Femur (tissue), 1 donor: ENCODE measurements around the gene CHST11.
A peak's percentile ranks its signal among the peaks of the same experiment; 100 is the strongest.

Experiments
- DNase-seq: peaks from one replicate; pipeline ENCODE4 v3.0.0-alpha.2; 2017

CHST11 gene

DNA sequence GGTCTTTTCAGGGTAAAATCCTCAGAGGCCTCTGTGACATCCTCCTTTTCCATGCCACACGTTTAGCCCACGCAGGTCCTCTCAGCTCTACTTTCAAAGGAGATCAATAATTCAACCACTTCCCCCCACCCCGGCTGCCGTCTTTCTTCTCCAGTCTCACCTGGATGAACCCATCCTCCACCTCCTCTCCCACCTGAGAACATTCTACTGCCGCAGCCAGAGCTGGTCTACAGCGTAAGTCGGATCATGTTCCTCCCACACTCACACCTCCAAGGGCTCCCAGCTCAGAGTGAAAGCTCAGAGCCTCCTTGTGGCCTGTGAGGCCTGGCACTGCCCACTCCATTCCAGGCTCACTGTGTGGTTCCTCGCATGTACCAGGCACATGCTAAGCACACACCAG, 246.6 kb downstream of the CHST11 start:
- DNase-seq, result no peak

DNA sequence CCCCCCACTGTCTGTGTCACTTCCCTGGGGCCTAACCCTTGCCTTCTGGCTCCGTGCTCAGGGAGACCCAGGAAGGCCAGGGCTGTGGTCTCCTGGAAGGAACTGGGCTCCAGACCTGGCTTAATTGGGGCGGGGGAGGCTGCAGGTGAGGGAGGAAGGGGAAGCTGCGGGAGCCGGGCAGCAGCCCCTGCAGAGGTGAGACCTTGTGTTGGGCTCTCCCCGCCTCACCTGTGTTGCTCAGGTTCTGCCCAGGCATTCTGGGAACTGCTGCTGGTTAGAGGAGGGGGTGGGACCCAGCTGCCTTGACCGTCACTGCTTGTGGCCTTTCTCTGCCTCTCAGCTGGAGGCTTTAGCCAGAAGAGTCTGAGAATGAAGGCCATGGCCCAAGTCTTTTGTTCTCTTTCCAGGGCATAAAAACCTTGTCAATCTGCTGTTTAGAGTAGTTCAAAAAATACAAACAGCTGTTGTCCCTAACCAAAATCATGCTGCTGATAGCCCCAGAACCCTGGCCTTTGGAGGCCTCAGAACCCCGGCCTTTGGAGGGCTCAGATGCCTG, 247.6 kb downstream of the CHST11 start:
- DNase-seq, result no peak

DNA sequence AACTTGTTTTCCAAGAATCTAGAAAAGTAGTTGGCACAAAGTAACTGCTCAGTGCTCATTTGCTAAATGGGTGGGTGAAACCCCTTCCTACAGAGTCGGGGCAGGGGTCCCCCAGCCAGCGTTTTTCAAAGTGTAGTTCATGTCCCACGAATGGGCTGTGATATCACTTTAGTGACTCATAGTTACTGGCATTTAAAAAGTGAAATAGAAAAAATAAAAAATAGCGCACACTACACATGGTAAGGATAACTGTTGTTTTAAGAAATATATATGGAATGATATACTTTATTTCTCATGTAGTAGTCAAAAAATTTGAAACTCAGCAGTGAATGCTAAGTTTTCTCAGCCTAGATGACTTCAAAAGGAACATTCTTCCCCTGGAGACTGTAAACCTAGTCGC, 250.4 kb downstream of the CHST11 start:
- DNase-seq, result no peak

DNA sequence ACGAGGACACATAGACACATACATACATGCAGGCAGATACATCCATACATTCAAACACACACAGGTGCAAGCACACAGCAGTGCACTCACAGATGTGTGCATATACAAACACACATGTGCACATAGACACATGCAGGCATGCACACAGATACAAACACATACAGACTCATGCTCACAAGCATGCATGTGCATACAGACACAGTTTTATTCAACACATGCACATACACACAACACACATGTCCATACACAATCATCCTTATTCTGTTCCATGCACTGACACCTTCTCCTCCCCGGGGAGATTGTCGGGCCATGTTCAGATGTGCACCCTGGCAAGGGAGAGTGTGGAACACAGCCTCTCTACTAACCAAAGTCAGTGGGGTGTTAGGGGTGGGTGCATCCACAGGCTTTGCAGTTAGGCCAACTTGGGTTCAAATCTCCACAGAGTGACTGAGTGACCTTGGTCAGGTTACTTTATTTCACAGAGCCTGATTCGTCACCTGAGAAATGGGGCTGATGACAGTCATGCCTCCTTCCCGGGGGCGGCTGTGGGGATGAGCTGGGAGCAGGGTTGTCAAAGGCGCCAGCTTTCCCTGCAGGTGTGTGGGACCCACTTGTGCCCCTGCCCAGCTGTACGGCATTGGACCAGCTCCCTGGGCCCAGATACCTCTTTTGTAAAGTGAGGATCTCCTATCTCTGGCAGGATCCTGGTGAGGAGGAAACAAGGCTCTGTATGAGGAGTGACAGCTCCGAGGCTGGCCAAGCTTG, 251.2 kb downstream of the CHST11 start:
- DNase-seq, result no peak

DNA sequence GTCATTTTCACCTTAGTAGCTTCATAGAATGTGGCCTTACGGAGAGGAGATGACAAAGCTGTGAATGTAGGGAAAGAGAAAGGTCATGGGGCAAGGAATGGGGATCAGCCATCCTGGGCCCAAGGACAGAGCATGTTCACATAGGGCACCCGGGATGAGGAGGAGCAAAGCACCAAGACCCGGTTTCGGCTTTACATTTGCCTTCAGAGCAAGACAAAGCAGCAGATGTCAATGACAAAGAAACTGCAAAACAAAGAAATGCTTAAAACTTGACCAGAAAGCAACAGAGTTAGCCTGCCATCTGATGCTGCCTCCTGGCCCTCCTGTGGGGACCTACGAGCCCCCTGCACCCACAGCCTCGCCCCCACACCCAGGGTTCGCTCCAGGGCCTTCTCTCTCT, 252.1 kb downstream of the CHST11 start:
- no peak for DNase-seq

DNA sequence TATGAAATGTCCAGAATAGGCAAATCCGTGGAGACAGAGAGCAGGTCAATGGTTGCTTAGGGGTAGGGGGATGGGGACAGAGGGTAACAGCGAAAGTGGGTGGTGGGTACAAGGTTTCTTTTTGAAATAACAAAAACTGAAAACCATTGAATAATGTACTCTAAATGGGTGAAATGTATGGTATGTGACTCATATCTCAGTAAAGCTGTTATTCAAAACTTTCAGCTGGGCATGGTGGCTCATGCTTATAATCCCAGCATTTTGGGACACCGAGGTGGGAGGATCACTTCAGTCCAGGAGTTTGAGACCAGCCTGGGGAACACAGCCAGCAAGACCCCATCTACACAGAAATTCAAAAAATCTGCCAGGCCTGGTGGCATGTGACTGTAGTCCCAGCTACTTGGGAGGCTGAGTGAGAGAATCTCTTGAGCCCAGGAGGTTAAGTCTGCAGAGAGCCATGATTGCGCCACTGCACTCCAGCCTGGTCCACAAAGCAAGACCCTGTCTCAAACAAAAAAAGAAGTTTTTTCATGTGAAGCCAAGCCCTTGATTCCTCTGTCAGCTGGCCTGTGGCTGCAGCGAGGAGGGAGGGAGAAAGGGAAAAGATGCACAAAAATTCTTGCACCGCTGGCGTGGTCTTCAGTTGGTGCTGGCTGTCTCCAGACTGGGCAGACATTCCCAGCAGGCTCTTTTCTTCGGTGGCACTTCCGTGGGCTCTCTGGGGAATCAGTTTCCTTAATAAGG, 253.1 kb downstream of the CHST11 start:
- no peak for DNase-seq

DNA sequence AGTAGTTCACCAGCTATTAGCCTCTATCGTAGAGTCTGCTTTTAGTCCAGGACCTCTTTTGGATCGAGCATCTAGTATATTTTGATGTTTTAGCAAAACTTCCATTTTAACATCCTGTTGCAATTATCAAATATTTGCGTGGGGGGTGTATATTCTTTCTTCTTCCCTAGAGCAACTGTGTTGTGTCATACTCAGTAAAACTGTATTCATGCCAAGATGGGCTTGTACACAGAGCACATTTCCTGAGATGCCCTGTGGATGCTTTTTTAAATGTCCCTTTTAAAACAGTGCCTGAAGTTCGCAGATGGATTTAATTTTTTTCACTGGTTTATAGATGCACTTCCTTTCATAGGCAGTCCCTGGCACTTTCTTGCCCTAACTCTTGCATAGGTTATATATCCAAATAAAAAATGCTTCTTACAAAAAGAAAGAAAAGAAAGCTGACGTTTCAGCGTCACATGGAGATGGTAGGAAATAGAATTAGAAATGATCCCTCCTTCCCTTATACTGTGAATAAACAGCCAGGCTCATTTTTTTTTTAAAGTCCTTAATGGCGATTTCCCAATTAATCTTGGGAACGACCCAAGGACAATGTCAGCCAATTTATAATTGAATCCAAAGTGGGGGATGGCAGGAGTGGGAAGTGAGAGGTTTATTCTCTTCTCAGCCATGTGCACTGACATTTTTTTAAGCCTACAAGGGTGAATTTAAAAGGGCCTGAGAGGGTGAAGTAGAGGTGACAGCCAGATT, 254.4 kb downstream of the CHST11 start:
- DNase-seq, result no peak

DNA sequence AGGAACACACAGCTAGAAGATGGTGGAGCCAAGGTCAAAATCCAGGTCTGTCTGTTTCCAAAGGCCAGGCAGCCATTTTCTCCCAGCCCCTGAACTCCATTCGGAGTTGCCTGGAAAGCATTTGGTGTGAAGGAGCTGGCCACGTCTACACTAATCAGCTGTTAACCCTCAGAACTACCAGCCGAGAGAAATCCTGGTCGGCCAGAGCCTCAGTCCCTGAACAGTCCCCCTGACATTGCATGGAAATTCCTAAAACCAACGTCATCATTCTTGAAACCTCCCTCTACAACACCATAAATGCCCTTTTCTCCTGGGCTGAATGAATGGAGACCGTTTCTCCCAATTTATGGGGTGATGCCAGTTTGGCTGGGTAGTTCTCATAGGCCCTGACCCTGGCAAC, 255.7 kb downstream of the CHST11 start:
- peak; percentile 40 for DNase-seq

DNA sequence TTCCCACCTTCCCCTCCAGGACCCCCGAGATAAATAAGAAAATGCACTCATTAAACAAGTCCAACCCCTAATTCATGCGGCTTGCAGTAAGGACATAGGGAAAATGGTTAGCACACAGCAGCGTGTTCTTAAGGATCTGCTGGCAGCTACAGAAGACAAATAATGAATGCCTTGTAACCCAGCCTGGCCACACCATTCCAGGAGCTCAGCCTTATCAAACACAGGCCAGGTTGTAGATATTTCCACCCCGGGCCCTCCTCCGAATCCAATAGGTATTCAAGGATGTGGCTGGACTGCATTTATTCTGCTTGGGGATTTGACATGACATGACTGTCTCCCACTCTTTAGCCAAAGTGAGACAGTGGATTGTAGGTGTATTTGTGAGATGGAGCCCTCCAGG, 256.2 kb downstream of the CHST11 start:
- no peak for DNase-seq

DNA sequence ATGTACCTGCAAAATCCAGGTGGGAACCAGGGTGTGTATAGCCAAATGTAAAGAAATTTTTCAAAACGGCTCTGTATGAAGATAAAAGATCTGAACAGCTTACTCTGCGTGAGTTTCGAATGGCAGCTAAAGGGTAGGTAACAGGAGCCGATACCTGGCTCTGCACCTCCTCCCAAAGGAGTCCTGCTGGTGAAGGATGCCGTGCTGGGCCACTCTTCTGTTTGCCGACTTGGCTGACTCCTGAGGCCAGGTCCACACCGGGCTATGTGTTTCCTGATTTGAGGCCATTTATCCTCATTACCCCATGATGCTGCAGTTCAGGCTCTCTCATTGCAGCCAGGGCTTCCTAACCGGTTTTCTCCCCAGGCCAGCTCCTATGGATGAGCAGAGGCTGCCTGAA, 256.7 kb downstream of the CHST11 start:
- DNase-seq, result no peak

DNA sequence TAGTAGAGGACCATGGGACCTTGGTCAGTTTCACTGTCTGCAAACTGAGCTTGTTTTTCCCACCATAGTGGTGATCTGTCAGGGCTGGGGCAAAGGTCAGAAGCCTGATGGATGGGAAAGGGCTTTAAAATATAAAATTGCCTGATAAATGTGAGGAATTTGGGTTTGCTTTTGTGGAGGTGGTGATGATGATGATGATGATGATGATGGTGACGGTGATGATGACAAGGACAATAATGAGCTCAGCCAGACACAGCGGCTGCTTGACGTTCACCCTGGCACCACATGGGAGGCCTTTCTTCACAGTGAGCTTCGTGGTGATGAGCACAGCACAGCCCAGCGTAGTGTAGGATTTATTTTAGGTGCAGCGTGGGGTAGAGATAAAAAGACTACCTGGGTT, 257.6 kb downstream of the CHST11 start:
- no peak for DNase-seq

DNA sequence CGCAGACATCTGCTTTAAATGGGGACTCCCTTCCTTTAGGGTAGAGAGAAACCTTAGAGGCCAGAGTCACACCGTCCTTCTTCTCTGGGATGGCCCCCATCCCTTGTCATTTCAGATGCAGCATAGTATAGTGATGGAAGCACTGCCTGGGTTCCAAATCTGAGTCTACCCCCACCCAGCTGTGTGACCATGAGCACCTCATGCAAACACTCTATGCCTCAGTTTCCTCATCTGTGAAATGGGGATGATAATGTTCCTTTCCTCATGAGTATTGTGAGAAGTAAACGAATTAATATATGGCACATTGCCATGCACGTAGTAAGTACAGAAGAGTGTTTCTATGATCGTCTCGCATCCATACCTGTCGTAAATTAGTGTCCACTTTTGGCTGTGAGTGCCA, 259.4 kb downstream of the CHST11 start:
- no peak for DNase-seq

DNA sequence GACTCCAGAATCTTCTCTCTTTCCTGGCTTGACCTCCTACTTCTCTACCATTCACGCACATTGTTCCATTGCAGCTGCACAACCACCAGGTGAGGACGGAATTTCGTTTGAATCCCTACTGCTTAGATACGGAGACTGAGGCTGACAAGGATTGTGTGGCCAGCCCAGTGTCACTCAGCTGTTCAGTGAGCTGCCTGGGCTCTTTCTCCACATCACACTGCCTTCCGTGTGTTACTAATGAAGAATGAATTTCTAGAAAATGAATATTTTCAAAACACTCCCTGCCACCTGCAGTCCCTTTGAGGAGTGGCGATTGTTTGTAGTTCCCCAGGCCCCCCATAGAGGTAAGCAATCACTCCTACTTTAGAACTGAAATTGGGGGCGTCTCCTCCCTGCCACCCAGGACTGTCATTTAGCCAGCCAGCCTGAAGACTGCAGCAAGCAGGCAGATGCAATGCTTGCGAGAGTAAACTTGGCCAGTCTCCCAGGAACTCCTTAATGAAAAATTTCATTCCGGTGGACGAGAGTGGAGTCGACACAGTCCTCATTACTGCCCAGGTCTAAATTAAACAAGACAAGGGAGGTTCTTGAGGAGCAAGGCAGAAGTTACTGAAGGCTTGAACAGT, 261.7 kb downstream of the CHST11 start:
- no peak for DNase-seq

DNA sequence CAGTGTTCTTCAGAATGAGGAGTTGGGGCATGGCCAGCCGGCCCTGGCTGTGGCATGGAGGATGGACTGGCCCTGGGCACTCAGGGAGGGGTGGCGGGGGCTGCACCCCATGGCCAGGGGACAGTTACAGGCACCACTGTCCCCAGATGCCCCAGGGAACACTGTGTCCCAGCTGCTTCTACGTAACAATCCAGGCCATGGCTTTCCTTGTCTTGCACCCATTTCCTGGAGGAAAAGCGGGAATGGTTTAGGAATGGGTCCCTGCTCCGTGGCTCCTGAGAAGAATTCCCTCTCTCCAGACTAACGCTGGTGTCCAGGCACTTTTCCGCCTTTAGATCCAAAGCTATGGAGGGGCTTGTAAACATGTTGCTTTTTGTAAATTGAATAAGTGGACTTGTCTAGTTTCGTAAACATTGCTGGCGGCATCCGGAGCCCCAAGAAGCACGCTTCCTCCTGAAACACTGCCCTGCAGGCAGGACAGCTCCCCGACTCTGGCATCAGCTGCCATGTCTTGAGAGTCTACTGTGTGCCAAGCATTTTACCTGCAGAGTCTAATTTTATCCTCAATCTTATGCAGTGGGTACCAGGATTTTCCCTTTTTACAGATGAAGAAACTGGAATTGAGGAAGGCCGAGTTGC, 263.1 kb downstream of the CHST11 start:
- no peak for DNase-seq

DNA sequence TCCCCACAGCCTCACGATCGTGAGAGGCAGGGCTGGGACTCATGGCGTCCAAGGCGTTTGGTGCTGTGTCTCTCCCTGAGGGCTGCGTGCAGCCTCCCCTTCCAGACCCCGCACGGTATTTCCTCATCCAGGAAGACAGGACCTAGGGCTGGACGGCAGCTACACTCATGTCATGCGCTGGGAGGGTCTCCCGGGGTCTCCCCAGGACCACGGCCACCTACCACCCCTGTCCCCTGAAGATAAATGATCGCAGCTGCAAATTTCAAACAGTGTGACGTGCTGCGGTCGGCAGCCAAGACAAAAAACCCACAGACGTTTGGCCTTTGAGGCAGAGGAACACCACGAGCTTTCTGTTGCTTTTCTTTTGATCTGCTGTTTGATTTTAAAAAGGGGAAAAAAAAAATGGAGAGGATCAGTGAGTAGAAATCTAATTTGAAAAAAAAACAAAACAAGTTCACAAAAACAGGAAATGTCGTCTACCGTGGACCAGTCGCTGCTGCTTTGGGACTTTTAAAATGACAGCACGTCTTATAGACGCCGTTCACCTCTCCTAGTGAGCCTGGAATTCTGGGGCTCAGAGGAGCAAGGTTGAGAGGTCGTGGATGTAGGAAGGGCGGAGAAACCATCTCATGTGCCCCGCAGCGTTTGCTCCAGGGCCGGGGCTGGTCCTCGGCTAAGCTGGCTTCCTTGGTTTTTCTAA, 263.7 kb downstream of the CHST11 start:
- peak; percentile 61 for DNase-seq

DNA sequence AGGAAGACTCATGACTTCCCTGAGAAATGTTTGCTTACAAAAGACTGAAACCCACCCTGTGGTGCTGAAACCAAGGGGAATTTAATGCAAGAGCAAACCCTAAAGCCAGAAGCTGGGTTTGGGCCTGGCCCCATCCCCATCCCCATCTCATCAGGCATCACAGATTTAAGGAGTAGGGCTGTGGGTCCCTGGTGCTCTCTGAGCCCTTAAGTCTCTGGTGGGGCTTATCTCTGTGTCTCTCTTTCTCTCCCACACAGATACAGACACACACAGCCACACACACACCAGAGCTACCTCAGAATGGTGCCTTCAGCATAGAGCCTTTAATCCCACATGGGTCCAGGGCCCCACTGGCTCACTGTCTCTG, 264.3 kb downstream of the CHST11 start:
- no peak for DNase-seq

DNA sequence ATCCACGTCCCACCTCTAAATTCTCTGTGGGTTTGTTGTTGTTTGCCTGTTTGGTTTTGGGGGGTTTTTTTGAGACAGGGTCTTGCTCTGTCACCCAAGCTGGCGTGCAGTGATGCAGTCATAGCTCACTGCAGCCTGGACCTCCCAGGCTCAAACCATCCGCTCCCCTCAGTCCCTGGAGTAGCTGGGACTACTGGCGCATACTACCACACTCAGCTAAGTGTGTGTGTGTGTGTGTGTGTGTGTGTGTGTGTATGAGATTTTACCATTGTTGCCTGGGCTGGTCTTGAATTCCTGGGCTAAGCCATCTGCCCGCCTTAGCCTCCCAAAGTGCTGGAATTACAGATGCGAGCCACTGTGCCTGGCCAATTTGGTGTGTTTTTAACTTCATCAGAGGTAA, 265.2 kb downstream of the CHST11 start:
- no peak for DNase-seq

DNA sequence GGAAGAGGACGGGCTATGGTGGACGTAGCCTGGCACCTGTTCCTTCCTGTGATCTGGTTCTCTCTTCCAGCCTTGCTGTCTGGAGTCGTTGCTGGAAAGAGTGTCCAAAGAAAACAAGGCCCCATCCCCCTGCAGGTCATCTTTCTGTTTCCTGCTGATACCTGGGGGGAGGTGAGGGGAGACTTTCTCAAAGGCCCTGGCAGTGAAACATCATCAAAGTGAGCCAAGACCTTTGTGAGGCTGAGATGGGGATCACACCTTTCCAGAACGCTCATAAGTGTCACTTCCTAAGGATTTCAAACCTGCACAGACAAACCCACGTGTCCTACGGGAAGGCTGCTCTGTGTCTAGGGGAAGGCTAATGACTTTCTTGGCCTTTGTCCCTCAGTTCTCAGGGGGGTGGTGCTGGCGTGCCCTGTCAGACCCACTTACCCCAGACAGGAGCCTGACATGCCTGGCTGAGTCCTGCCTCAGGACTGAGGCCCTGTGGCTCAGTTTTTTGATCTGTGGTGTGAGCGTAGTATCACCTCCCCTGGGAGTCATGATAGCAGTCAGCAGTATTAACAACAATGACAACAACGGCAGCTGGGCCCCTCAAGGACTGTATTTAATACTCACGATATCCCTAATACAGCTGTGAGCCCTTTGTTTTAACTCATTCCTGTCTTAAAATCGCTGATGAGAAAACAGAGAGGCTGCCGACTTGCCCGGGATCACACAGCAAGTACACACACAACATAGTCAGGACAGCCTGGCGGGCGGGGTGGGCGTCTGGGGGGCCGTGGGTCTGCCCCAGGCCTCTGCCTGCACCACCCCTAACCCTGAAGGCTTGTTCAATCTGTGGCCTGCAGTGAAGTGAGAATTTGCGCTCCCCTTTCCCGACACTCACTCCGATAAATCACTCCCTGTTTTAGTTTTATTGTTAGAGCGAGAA, 266.1 kb downstream of the CHST11 start:
- DNase-seq, result no peak

DNA sequence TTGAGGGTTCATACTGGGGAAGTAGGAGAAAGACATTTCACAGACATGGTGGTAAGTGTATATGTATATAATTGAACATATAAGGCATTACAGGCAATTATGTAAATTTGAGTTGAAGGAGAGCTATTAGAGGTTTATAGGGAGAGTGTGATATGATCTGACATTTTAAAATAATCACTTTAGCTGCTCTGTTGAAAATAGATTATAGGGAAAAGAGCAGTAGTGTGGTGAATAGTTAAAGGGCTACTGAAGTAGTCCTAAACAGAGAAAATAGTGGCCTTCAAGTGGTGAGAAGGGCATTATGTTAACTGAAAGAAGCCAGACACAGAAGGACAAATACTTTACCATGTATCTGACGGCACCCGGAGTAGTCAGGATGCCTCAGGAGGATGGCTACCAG, 267.1 kb downstream of the CHST11 start:
- no peak for DNase-seq

DNA sequence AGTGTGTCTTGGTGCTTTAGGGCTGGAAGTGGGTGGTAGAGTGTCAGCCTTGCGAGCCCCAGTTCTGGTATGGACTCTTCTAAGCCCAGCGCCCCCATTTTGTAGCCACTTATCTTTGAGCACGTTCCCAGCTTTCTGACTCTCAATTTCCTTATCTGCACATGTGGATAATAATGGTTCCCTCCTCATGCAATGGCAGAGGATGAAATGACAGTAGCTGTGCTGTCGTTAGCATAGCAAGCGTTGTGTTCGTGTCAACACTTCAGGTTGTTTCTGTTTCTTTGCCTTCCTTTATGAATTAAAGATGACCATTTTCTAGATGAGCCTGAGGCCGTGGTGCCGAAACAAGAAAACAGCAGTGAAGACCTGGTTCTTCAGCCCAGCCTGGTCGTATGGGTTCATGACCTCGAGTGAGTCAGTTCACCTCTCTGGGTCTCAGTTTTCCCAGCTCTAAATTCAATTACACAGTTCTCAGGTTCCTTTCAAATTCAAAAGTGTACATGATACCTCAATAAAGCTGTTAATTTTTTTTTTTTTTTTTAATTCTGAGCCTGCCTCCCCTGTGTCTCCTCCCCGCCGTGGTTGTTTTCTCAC, 268.3 kb downstream of the CHST11 start:
- no peak for DNase-seq
